ENCODE measurements around the gene SLC11A2. TPM values are rescaled to one million over a fixed set of nuclear protein-coding genes. Genes with fewer than 3 reads are reported as not detected.

Gene SLC11A2
- total and polyA plus RNA-seq, 3 experiments from 2014 or later: 14.0 to 36.9 (median 35.2) TPM

DNA sequence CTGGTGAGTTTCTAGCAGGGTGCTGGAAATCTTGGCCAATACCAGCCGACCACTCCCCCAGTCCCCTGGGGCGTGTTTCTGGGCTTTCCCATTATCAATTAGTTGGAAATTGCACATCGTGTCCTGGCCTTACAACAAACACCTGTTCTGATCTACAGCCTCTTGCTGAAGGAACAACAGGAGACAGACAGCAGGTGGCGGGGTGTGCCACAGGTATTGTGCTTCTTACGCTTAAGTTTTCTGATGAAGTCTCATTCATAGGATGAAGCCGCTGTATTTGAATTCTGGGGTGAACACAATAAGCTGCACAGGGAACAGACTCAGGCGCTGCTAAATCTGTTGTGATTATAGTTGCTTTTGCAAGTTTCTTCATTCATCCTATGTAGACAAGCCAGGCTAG is 73.1 kb downstream of the SLC11A2 start:
- Mint-ChIP-seq H3K9me3 (no peaks in the 10 kb centered on the region), H3K36me3 (no peaks in the 10 kb centered on the region), H3K4me1 (no peaks in the 10 kb centered on the region), H3K4me3 (no peak overlapping the region), H3K27ac (no peak overlapping the region), H3K27me3 (peaks cover 0 to 2% of the 10 kb centered on the region in 2 donors)
- ChIA-PET POLR2A (no interaction called here), CTCF (no interaction called here)
- no peak for DNase-seq
- Histone ChIP-seq H3K36me3 (ENCODE audit: insufficient read depth, low read length) (no peaks in the 10 kb centered on the region), H3K27ac (ENCODE audit: low read depth, low read length) (no peak overlapping the region), H3K27me3 (ENCODE audit: insufficient read depth, low read length, poor library complexity, severe bottlenecking) (no peaks in the 10 kb centered on the region), H3K4me3 (ENCODE audit: low read length) (no peak overlapping the region), H3K4me1 (ENCODE audit: insufficient read depth, low read length) (no peaks in the 10 kb centered on the region), H3K9me3 (ENCODE audit: low read length) (no peaks in the 10 kb centered on the region)

- no peaks in the 10 kb centered on the region for H3K36me3 Mint-ChIP-seq
- H3K4me3 ChIP-seq (ENCODE audit: low read length): no peak within 1 kb of the TSS
- POLR2A ChIA-PET: no interaction called here
- DNase-seq: no peak
- no peaks in the 10 kb centered on the region for H3K27me3 ChIP-seq (ENCODE audit: insufficient read depth, low read length, poor library complexity, severe bottlenecking)
- H3K27ac ChIP-seq (ENCODE audit: low read depth, low read length): no peak within 1 kb of the TSS
- no peaks in the 10 kb centered on the region for H3K4me1 ChIP-seq (ENCODE audit: insufficient read depth, low read length)
- no peaks in the 10 kb centered on the region for H3K4me1 Mint-ChIP-seq
- CTCF ChIA-PET: no interaction called here
- H3K9me3 Mint-ChIP-seq: no peaks in the 10 kb centered on the region
- H3K4me3 Mint-ChIP-seq: no peak within 1 kb of the TSS
- H3K36me3 ChIP-seq (ENCODE audit: insufficient read depth, low read length): no peaks in the 10 kb centered on the region
- H3K27ac Mint-ChIP-seq: no peak within 1 kb of the TSS
- no peaks in the 10 kb centered on the region for H3K27me3 Mint-ChIP-seq
- H3K9me3 ChIP-seq (ENCODE audit: low read length): no peaks in the 10 kb centered on the region
These were observed 73.7 kb downstream of the SLC11A2 start, which contains the start of gene HIGD1C for GRCh38 chr12:50952510-50952909. HIGD1C (plus strand) TSS chr12:50952544; CDS start chr12:50953999, 1,455 bp downstream.

DNA sequence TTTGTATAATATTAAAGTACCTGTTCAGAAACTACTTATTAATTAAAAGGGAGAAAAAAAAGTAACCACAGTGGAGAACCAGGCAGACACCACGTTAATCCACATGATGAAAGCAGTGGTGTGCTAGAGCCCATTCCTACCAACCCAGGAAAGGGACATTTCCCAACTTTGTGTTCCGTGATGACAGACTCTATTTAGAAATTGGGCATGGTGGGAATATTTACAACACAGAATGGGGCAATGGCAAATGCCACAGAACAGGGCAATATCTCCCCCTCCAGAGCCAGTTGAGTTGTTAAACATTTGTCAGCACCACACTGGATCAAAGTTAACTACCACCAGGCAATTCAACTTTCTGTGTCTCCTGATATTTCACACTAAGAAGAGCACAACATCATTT is 75.1 kb downstream of the SLC11A2 start:
- no peak overlapping the region for H3K4me3 ChIP-seq (ENCODE audit: low read length)
- DNase-seq: no peak
- no peak overlapping the region for H3K27ac ChIP-seq (ENCODE audit: low read depth, low read length)
- CTCF ChIA-PET: no interaction called here
- Mint-ChIP-seq H3K9me3 (peaks cover 0 to 2% (median 0%) of the 10 kb centered on the region in 5 donors), H3K27ac (no peak overlapping the region), H3K36me3 (peaks cover 0 to 3% (median 0%) of the 10 kb centered on the region in 3 donors), H3K27me3 (peaks cover 0 to 2% of the 10 kb centered on the region in 2 donors), H3K4me1 (no peaks in the 10 kb centered on the region), H3K4me3 (no peak overlapping the region)
- POLR2A ChIA-PET: no interaction called here
- no peaks in the 10 kb centered on the region for H3K27me3 ChIP-seq (ENCODE audit: insufficient read depth, low read length, poor library complexity, severe bottlenecking)
- no peaks in the 10 kb centered on the region for H3K4me1 ChIP-seq (ENCODE audit: insufficient read depth, low read length)
- no peaks in the 10 kb centered on the region for H3K36me3 ChIP-seq (ENCODE audit: insufficient read depth, low read length)
- H3K9me3 ChIP-seq (ENCODE audit: low read length): no peaks in the 10 kb centered on the region

DNA sequence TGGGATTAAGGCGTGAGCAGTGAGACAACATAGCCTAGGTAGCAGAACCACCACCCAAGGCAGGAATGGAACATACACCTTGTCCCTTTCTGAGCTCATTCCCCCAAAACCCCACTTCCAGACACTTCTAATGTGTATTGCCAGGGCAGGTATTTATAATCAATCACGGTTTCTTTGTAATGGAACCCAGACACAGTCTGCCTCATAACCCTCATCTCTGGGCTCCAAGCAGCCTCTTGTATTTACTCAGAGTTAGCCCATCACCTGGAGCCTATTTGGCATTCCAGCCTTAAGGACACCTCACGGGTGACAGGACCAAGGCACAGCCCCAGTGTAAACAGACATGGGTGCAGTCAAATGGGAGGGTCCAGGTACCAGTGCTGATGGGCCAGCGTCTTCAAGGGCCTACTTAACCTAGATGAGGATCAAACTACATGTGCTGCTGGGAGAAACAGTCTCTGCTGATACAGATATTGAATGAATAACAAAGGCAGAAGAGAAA is 76.3 kb downstream of the SLC11A2 start:
- Mint-ChIP-seq H3K27me3 (peaks cover 0 to 2% of the 10 kb centered on the region in 2 donors), H3K27ac (no peak overlapping the region), H3K4me1 (no peaks in the 10 kb centered on the region), H3K36me3 (peaks cover 0 to 3% (median 0%) of the 10 kb centered on the region in 3 donors), H3K4me3 (no peak overlapping the region), H3K9me3 (peaks cover 0 to 2% (median 0%) of the 10 kb centered on the region in 5 donors)
- Histone ChIP-seq H3K27me3 (ENCODE audit: insufficient read depth, low read length, poor library complexity, severe bottlenecking) (no peaks in the 10 kb centered on the region), H3K9me3 (ENCODE audit: low read length) (no peaks in the 10 kb centered on the region), H3K36me3 (ENCODE audit: insufficient read depth, low read length) (no peaks in the 10 kb centered on the region), H3K4me1 (ENCODE audit: insufficient read depth, low read length) (no peaks in the 10 kb centered on the region), H3K27ac (ENCODE audit: low read depth, low read length) (no peak overlapping the region), H3K4me3 (ENCODE audit: low read length) (no peak overlapping the region)
- ChIA-PET POLR2A (no interaction called here), CTCF (no interaction called here)
- DNase-seq: no peak

DNA sequence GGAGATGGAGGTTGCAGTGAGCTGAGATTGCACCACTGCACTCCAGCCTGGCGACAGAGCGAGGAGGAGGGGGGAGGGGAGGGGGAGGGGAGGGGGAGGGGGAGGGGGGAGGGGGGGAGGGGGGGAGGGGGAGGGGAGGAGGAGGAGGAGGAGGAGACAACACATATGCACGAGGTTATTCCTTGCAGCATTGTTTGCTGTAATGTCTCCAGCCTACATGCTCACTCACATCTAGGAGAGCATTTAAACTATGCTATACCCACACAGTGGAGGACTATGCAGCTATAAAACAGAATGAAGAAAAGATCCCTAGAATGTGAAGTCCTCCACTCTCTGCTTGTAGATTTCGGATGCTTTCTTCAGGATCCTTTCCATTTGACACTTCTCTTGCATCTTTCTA is 77.4 kb downstream of the SLC11A2 start:
- ChIA-PET POLR2A (no interaction called here), CTCF (no interaction called here)
- H3K27ac ChIP-seq (ENCODE audit: low read depth, low read length): no peak overlapping the region
- no peak for DNase-seq
- no peaks in the 10 kb centered on the region for H3K4me1 ChIP-seq (ENCODE audit: insufficient read depth, low read length)
- Mint-ChIP-seq H3K9me3 (peaks cover 0 to 2% (median 0%) of the 10 kb centered on the region in 5 donors), H3K36me3 (peaks cover 0 to 4% (median 0%) of the 10 kb centered on the region in 3 donors), H3K27ac (no peak overlapping the region), H3K4me3 (no peak overlapping the region), H3K4me1 (no peaks in the 10 kb centered on the region), H3K27me3 (peaks cover 0 to 2% of the 10 kb centered on the region in 2 donors)
- H3K9me3 ChIP-seq (ENCODE audit: low read length): no peaks in the 10 kb centered on the region
- no peaks in the 10 kb centered on the region for H3K27me3 ChIP-seq (ENCODE audit: insufficient read depth, low read length, poor library complexity, severe bottlenecking)
- no peaks in the 10 kb centered on the region for H3K36me3 ChIP-seq (ENCODE audit: insufficient read depth, low read length)
- no peak overlapping the region for H3K4me3 ChIP-seq (ENCODE audit: low read length)

- H3K27me3 ChIP-seq (ENCODE audit: insufficient read depth, low read length, poor library complexity, severe bottlenecking): no peaks in the 10 kb centered on the region
- no peak overlapping the region for H3K27ac Mint-ChIP-seq
- no peaks in the 10 kb centered on the region for H3K9me3 ChIP-seq (ENCODE audit: low read length)
- CTCF ChIA-PET: interaction anchor here (0.6 kb wide), 1 partner anchor 118 kb away, joined by 3 read pairs; no protein-coding TSS in a partner anchor
- H3K4me3 ChIP-seq (ENCODE audit: low read length): no peak overlapping the region
- no peaks in the 10 kb centered on the region for H3K36me3 ChIP-seq (ENCODE audit: insufficient read depth, low read length)
- H3K27ac ChIP-seq (ENCODE audit: low read depth, low read length): no peak overlapping the region
- POLR2A ChIA-PET: no interaction called here
- peaks cover 0 to 7% (median 0%) of the 10 kb centered on the region in 3 donors for H3K36me3 Mint-ChIP-seq
- no peaks in the 10 kb centered on the region for H3K4me1 Mint-ChIP-seq
- peaks cover 0 to 2% (median 0%) of the 10 kb centered on the region in 5 donors for H3K9me3 Mint-ChIP-seq
- DNase-seq: no peak
- no peak overlapping the region for H3K4me3 Mint-ChIP-seq
- peaks cover 0 to 3% of the 10 kb centered on the region in 2 donors for H3K27me3 Mint-ChIP-seq
- no peaks in the 10 kb centered on the region for H3K4me1 ChIP-seq (ENCODE audit: insufficient read depth, low read length)
These were observed 78.1 kb downstream of the SLC11A2 start for GRCh38 chr12:50947933-50948626.

DNA sequence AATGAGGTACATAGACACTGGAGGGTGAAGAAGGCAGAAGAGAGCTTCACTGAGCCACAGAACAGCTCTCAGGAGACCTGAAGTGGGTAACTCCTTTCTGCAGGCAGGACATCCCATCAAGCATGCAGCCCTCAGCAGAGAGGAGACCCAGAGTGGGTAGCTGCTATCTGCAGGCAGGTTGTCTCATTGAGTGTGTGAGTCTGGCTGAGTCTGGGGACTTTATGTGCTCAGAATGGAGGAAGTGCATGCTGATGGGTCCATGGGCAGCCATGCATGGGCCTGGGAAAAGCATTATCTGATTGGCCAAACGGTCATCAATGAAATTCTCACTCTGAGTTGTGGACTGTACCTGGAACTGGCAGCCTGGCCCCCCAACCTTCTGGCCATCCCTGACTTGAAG is 88.5 kb downstream of the SLC11A2 start:
- H3K4me3 Mint-ChIP-seq: no peak overlapping the region
- H3K4me1 ChIP-seq (ENCODE audit: insufficient read depth, low read length): no peaks in the 10 kb centered on the region
- H3K9me3 ChIP-seq (ENCODE audit: low read length): no peaks in the 10 kb centered on the region
- peaks cover 0 to 8% (median 0%) of the 10 kb centered on the region in 3 donors for H3K4me1 Mint-ChIP-seq
- H3K9me3 Mint-ChIP-seq: peaks cover 0 to 4% (median 2%) of the 10 kb centered on the region in 5 donors
- H3K27me3 ChIP-seq (ENCODE audit: insufficient read depth, low read length, poor library complexity, severe bottlenecking): no peaks in the 10 kb centered on the region
- H3K27ac ChIP-seq (ENCODE audit: low read depth, low read length): no peak overlapping the region
- H3K36me3 ChIP-seq (ENCODE audit: insufficient read depth, low read length): no peaks in the 10 kb centered on the region
- ChIA-PET POLR2A (no interaction called here), CTCF (no interaction called here)
- H3K27ac Mint-ChIP-seq: no peak overlapping the region
- H3K27me3 Mint-ChIP-seq: no peaks in the 10 kb centered on the region
- no peak for DNase-seq
- H3K4me3 ChIP-seq (ENCODE audit: low read length): no peak overlapping the region
- H3K36me3 Mint-ChIP-seq: peaks cover 3 to 15% (median 8%) of the 10 kb centered on the region in 3 donors

DNA sequence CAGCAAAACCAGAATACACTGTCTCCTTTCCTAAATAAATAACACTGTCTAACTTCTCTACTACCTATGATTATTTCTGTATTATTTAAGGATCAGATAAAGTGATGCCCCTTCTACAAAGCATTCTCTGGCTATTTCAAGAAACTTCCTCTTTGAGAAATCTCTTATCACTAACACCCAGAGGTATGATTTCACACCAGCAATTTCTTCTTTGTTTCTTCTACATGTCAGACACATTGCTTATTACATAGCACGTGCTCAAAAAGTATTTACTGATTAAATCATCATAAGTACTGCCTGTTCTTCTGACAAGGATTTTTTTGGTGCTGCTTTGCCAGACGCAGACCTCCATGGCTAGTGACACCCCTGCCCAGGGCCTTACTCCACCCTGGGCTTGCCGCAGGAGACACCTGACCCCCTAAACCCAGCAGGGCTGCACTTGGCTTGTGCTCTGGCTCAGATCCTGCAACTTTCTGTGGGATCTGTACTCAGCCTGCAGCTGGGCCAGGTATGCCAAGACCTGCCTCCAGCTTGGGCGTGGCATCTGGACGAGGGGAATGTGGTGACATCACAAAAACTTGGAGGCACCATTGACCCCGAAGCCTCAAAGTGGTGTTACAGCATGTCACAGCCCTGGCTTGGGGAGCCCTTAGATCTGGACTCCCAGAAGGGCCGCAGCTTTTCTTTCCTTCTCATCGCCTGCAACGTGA is 89.2 kb downstream of the SLC11A2 start:
- Mint-ChIP-seq H3K27ac (peak overlapping the region in 1 of 8 donors; percentile 11), H3K4me3 (no peak overlapping the region), H3K36me3 (peaks cover 3 to 16% (median 8%) of the 10 kb centered on the region in 3 donors), H3K4me1 (peaks cover 0 to 8% (median 0%) of the 10 kb centered on the region in 3 donors), H3K27me3 (no peaks in the 10 kb centered on the region), H3K9me3 (peaks cover 0 to 4% (median 2%) of the 10 kb centered on the region in 5 donors)
- DNase-seq: no peak
- H3K9me3 ChIP-seq (ENCODE audit: low read length): no peaks in the 10 kb centered on the region
- ChIA-PET CTCF (no interaction called here), POLR2A (no interaction called here)
- H3K36me3 ChIP-seq (ENCODE audit: insufficient read depth, low read length): no peaks in the 10 kb centered on the region
- no peak overlapping the region for H3K27ac ChIP-seq (ENCODE audit: low read depth, low read length)
- H3K27me3 ChIP-seq (ENCODE audit: insufficient read depth, low read length, poor library complexity, severe bottlenecking): no peaks in the 10 kb centered on the region
- no peaks in the 10 kb centered on the region for H3K4me1 ChIP-seq (ENCODE audit: insufficient read depth, low read length)
- H3K4me3 ChIP-seq (ENCODE audit: low read length): no peak overlapping the region
